GM12875 (cell line): ENCODE data around the gene CACNA1G.

Source experiments
- H3K4me3 ChIP-seq: one replicate; pipeline ENCODE4 v1.5.1; 2011; ENCODE audit warnings: low read depth, low read length, control low read depth
- CTCF ChIP-seq: IDR thresholded peaks from 2 replicates; pipeline ENCODE4 v1.5.1; 2011; ENCODE audit warnings: low read depth, mild to moderate bottlenecking, control low read depth, inconsistent platforms, low read length, moderate library complexity, borderline replicate concordance; ENCODE audit not compliant: insufficient read depth

The CACNA1G gene

DNA sequence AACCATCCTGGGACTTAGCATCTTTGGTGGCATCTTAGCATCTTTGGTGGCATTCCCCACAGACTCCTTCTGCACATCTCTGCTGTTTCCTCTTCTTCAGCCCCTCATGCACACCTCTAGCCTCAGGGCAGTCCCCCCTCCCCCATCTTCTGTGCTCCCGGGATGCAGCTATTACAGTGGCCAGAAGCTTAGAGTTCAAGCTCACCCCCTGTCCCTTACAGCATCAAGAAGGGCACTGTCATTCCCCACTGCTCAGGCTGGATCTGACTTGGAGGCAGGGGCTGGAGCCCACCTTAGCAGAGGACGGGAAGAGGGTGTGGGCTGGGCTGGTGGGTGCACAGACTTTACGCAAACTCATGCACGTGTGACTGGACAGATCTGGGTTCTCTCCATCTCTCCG, 27.3 kb upstream of the CACNA1G start:
- H3K4me3 ChIP-seq = no peak overlapping the region
- TF ChIP-seq CTCF = no peak

- TF ChIP-seq CTCF = no peak
- H3K4me3 ChIP-seq = no peak overlapping the region
Measured at GRCh38 chr17:50533720-50534148, 26.8 kb upstream of the CACNA1G start.

- no peak overlapping the region for H3K4me3 ChIP-seq
- TF ChIP-seq CTCF = peak; percentile 32; the same call in 1 of the 2 replicates
Measured at GRCh38 chr17:50534222-50534978, 26.1 kb upstream of the CACNA1G start.

DNA sequence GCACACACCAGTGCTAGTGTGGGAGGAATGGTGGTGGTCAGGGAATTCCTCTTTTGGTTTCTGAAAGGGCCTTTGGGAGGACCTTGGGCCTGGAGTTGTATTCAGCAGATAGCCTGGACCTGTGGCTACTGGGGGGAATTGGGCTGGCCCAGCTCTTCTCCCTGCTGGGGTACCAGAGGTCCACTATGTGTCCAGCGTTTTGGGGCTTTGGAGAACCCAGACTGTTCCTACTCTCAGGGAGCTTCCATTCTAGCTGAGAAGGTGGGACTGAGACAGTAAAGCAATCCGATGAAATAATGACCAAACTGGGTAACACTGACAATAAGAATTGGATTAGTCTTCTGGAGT, 25.6 kb upstream of the CACNA1G start:
- no peak overlapping the region for H3K4me3 ChIP-seq
- no peak for TF ChIP-seq CTCF

- TF ChIP-seq CTCF = no peak
Measured at GRCh38 chr17:50535407-50535806, 25.1 kb upstream of the CACNA1G start.

DNA sequence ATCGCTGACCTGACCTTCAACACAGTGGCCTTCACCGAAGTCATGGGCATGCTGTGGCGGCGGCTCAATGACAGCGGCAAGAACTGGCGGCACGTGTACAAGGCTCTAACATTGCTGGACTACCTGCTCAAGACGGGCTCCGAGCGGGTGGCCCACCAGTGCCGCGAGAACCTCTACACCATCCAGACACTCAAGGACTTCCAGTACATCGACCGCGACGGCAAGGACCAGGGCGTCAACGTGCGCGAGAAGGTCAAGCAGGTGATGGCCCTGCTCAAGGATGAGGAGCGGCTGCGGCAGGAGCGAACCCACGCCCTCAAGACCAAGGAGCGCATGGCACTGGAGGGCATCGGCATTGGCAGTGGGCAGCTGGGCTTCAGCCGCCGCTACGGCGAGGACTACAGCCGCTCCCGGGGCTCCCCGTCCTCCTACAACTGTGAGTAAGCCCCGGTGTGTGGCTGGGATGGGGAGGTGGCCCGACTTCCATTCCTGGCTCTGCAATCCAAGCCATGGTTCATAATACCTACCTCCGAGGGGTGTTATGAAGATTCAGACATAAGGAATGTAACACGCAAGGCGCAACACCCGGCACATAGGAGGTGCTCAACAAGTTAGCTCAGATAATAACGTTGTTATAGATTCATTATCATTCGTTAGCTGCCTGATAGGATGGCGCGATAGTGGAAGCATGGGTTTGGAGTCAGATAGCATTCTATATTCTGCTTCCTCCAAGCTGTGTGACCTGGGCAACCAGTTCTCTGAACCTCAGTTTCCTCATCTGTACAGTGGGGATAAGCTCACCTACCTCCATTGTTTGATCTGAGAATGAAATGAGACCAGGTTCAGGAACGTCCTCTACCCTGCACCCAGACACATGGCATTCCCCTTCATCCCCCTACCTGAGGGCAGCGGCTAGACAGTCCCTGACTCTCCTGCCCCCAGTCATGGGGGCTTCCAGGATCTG, 23.6 kb upstream of the CACNA1G start:
- TF ChIP-seq CTCF = no peak
- no peak overlapping the region for H3K4me3 ChIP-seq

More at GRCh38 chr17:50535407-50535806, 25.1 kb upstream of the CACNA1G start:
- no peak overlapping the region for H3K4me3 ChIP-seq
